ENCODE data around the gene WDR87.
"Not testable (repeated sequence)": the region's sequence is repeated elsewhere in the genome, so short reads cannot be mapped to it uniquely, and the experiment has no call there.

The WDR87 gene

GRCh38 chr19:37929355-37929923, 23.0 kb upstream of the WDR87 start:
- DNase-seq, result no peak

GRCh38 chr19:37928527-37929286, 22.3 kb upstream of the WDR87 start:
- DNase-seq, result no peak

GRCh38 chr19:37926711-37927110, 20.3 kb upstream of the WDR87 start:
- no peak for DNase-seq

- DNase-seq, result no peak
Measured at GRCh38 chr19:37926255-37926654, 19.9 kb upstream of the WDR87 start.

- DNase-seq, result no peak
Measured at GRCh38 chr19:37925212-37925611, 18.8 kb upstream of the WDR87 start.

- DNase-seq, result not testable (repeated sequence)
Measured at GRCh38 chr19:37924573-37924972, 18.2 kb upstream of the WDR87 start.

GRCh38 chr19:37920591-37921450, 14.4 kb upstream of the WDR87 start:
- DNase-seq, result no peak

- no peak for DNase-seq
Measured at GRCh38 chr19:37914908-37915307, 8.5 kb upstream of the WDR87 start.

- no peak for DNase-seq
Measured at GRCh38 chr19:37909661-37910199, 3.3 kb upstream of the WDR87 start.

GRCh38 chr19:37907735-37908455, 1.5 kb upstream of the WDR87 start:
- no peak for DNase-seq

- peak; percentile 94 for DNase-seq
Measured at GRCh38 chr19:37906869-37907734, 708 bp upstream of the WDR87 start, which contains the start of gene SIPA1L3. SIPA1L3 (plus strand) TSS chr19:37907208; CDS start chr19:38081566, 174,358 bp downstream.

GRCh38 chr19:37903096-37903495, 3.3 kb downstream of the WDR87 start:
- no peak for DNase-seq

GRCh38 chr19:37902668-37903067, 3.7 kb downstream of the WDR87 start:
- peak; percentile 66 for DNase-seq

- no peak for DNase-seq
Measured at GRCh38 chr19:37899966-37900365, 6.4 kb downstream of the WDR87 start.

GRCh38 chr19:37899453-37899852, 6.9 kb downstream of the WDR87 start:
- DNase-seq, result no peak

GRCh38 chr19:37896180-37896579, 10.2 kb downstream of the WDR87 start:
- DNase-seq, result no peak

GRCh38 chr19:37893845-37894575, 12.4 kb downstream of the WDR87 start:
- DNase-seq, result no peak

GRCh38 chr19:37886571-37886970, 19.8 kb downstream of the WDR87 start:
- DNase-seq, result no peak

- DNase-seq, result no peak
Measured at GRCh38 chr19:37885392-37885791, 21.0 kb downstream of the WDR87 start.

- DNase-seq, result no peak
Measured at GRCh38 chr19:37877147-37877546, 29.2 kb downstream of the WDR87 start.

GRCh38 chr19:37876032-37876431, 30.4 kb downstream of the WDR87 start:
- no peak for DNase-seq
